HCT116 (cell line): ENCODE data around the gene PYDC1.

Experiments
- POLR2A ChIP-seq: IDR thresholded peaks from 2 replicates; pipeline ENCODE4 v1.7.0; 2011; ENCODE audit warnings: borderline replicate concordance; ENCODE audit not compliant: insufficient read depth, insufficient read length; ENCODE audit errors: extremely low read depth
- POLR2AphosphoS5 ChIP-seq: IDR thresholded peaks from 2 replicates; pipeline ENCODE4 v1.6.1; 2011; ENCODE audit warnings: mild to moderate bottlenecking, low read depth, low read length, moderate library complexity
- RAD21 ChIP-seq: IDR thresholded peaks from 2 replicates; pipeline ENCODE4 v1.6.1; 2012; ENCODE audit warnings: low read depth, mild to moderate bottlenecking
- SP1 ChIP-seq: IDR thresholded peaks from 2 replicates; pipeline ENCODE4 v1.6.1; 2012; ENCODE audit warnings: low read depth
- TF ChIP-seq, protein P1 (sequence below), 3 experiments: fragments of 200-600 bp in 1 of 3; sonication (generic) in 1 of 3; IDR thresholded peaks in 2 of 3; conservative IDR thresholded peaks in 1 of 3; 2 replicates each; pipeline ENCODE4 v1.5.1; 2012 to 2017; ENCODE audit warnings: low read depth in 2 of 3, low read length in 2 of 3, antibody characterized with exemption in 1 of 3, borderline replicate concordance in 1 of 3, control low read depth in 1 of 3, mild to moderate bottlenecking in 1 of 3, mixed read lengths in 1 of 3, mixed run types in 1 of 3, moderate library complexity in 1 of 3; ENCODE audit not compliant: insufficient read depth in 1 of 3
- TF ChIP-seq, protein P2 (sequence below): IDR thresholded peaks from 2 replicates; pipeline ENCODE4 v1.6.1; 2012
- TF ChIP-seq, protein P3 (sequence below): IDR thresholded peaks from 2 replicates; pipeline ENCODE4 v1.6.1; 2012

DNA sequence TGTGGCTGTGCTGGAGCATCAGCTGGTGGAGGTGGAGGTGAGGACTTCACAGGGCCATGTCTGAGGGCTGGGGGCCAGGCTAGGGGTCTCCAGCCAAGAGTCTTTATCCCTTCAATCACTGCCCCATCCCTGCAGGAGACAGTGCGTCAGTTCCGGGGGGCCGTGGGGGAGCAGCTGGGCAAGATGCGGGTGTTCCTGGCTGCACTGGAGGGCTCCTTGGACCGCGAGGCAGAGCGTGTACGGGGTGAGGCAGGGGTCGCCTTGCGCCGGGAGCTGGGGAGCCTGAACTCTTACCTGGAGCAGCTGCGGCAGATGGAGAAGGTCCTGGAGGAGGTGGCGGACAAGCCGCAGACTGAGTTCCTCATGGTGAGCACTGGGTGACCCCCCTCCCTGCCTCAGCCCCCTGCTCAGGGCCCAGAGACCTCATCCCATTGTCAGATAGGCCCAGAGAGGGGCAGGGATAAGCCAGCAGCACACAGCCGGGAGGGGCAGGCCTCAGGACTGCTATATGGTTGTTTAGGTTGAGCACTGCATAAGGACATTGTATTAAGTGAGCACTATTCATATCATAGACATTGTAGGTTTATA lies 2.3 kb upstream of the PYDC1 start:
- TF ChIP-seq, protein P1, sequence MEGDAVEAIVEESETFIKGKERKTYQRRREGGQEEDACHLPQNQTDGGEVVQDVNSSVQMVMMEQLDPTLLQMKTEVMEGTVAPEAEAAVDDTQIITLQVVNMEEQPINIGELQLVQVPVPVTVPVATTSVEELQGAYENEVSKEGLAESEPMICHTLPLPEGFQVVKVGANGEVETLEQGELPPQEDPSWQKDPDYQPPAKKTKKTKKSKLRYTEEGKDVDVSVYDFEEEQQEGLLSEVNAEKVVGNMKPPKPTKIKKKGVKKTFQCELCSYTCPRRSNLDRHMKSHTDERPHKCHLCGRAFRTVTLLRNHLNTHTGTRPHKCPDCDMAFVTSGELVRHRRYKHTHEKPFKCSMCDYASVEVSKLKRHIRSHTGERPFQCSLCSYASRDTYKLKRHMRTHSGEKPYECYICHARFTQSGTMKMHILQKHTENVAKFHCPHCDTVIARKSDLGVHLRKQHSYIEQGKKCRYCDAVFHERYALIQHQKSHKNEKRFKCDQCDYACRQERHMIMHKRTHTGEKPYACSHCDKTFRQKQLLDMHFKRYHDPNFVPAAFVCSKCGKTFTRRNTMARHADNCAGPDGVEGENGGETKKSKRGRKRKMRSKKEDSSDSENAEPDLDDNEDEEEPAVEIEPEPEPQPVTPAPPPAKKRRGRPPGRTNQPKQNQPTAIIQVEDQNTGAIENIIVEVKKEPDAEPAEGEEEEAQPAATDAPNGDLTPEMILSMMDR (IDR thresholded peaks at IDR 0.05 in 2 of 3, conservative IDR thresholded peaks at IDR 0.05 in 1 of 3; ENCODE audit: borderline replicate concordance in 1 of 3, insufficient read depth in 1 of 3, low read depth in 2 of 3, low read length in 2 of 3), result no peak
- TF ChIP-seq RAD21 (no peak), POLR2AphosphoS5 (no peak), SP1 (no peak), POLR2A (no peak)
- TF ChIP-seq, protein P2, sequence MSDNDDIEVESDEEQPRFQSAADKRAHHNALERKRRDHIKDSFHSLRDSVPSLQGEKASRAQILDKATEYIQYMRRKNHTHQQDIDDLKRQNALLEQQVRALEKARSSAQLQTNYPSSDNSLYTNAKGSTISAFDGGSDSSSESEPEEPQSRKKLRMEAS, result no peak
- TF ChIP-seq, protein P3, sequence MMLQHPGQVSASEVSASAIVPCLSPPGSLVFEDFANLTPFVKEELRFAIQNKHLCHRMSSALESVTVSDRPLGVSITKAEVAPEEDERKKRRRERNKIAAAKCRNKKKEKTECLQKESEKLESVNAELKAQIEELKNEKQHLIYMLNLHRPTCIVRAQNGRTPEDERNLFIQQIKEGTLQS, result no peak
